ENCODE data around the gene FAM83C.

- no peak for TF ChIP-seq CTCF (conservative IDR thresholded peaks at IDR 0.05; ENCODE audit: low read length)
- no peak for TF ChIP-seq EZH2phosphoT487 (IDR thresholded peaks at IDR 0.05; ENCODE audit: borderline replicate concordance, low read depth, low read length)
Measured at GRCh38 chr20:35328689-35329088, 36.5 kb upstream of the FAM83C start.

All from OCI-LY7 (cell line).